WERI-Rb-1 (cell line): ENCODE measurements around the gene RHCG.
A peak's percentile ranks its signal among the peaks of the same experiment; 100 is the strongest.

Experiments
- DNase-seq: peaks from one replicate; pipeline ENCODE4 v3.0.0-alpha.2; 2020
- H3K27ac ChIP-seq: fragments of 250-450 bp; sonication (Bioruptor Pico); 2 replicates; pipeline ENCODE4 v1.5.1; 2020; ENCODE audit warnings: mild to moderate bottlenecking, moderate library complexity
- H3K27me3 ChIP-seq: fragments of 250-450 bp; sonication (Bioruptor Pico); 2 replicates; pipeline ENCODE4 v1.5.1; 2021; ENCODE audit warnings: mild to moderate bottlenecking, low read depth, moderate library complexity; ENCODE audit not compliant: insufficient read depth, severe bottlenecking
- H3K36me3 ChIP-seq: fragments of 250-450 bp; sonication (Bioruptor Pico); 2 replicates; pipeline ENCODE4 v1.5.1; 2020; ENCODE audit warnings: mild to moderate bottlenecking, moderate library complexity
- H3K4me3 ChIP-seq: 2 replicates; pipeline ENCODE4 v1.5.1; 2011; ENCODE audit warnings: low read depth, mild to moderate bottlenecking, control low read depth, low read length
- H3K9me3 ChIP-seq: fragments of 250-450 bp; sonication (Bioruptor Pico); 2 replicates; pipeline ENCODE4 v1.5.1; 2021; ENCODE audit warnings: mild to moderate bottlenecking, moderate library complexity; ENCODE audit not compliant: severe bottlenecking
- TF ChIP-seq, protein P1 (sequence below): IDR thresholded peaks from 2 replicates; pipeline ENCODE4 v1.5.1; 2011; ENCODE audit warnings: low read depth, mild to moderate bottlenecking, control low read depth, inconsistent platforms, low read length

Gene RHCG

DNA sequence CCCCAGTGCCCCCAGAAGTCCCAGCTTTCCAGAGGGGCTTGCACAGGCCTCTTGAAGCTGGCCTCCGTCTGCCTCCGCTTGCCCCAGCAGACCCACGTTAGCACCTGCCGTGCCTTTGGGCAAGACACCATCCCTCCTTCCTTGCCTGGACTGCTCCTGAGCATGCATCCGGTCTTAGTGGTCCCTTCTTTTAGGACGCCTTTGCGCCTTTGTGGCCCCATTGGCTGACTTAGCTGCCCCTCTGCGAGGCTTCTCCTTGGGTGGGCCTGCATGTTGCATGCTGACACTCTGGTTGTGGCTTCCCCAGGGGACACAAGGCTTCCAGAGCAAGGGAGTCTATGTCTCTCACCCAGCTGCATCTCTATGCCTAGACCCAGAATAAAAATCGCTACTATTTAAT lies 56.6 kb downstream of the RHCG start:
- TF ChIP-seq, protein P1, sequence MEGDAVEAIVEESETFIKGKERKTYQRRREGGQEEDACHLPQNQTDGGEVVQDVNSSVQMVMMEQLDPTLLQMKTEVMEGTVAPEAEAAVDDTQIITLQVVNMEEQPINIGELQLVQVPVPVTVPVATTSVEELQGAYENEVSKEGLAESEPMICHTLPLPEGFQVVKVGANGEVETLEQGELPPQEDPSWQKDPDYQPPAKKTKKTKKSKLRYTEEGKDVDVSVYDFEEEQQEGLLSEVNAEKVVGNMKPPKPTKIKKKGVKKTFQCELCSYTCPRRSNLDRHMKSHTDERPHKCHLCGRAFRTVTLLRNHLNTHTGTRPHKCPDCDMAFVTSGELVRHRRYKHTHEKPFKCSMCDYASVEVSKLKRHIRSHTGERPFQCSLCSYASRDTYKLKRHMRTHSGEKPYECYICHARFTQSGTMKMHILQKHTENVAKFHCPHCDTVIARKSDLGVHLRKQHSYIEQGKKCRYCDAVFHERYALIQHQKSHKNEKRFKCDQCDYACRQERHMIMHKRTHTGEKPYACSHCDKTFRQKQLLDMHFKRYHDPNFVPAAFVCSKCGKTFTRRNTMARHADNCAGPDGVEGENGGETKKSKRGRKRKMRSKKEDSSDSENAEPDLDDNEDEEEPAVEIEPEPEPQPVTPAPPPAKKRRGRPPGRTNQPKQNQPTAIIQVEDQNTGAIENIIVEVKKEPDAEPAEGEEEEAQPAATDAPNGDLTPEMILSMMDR, result no peak
- Histone ChIP-seq H3K27me3 (no peaks in the 10 kb centered on the region), H3K9me3 (no peaks in the 10 kb centered on the region), H3K27ac (no peak overlapping the region), H3K36me3 (no peaks in the 10 kb centered on the region), H3K4me3 (no peak overlapping the region)
- no peak for DNase-seq

DNA sequence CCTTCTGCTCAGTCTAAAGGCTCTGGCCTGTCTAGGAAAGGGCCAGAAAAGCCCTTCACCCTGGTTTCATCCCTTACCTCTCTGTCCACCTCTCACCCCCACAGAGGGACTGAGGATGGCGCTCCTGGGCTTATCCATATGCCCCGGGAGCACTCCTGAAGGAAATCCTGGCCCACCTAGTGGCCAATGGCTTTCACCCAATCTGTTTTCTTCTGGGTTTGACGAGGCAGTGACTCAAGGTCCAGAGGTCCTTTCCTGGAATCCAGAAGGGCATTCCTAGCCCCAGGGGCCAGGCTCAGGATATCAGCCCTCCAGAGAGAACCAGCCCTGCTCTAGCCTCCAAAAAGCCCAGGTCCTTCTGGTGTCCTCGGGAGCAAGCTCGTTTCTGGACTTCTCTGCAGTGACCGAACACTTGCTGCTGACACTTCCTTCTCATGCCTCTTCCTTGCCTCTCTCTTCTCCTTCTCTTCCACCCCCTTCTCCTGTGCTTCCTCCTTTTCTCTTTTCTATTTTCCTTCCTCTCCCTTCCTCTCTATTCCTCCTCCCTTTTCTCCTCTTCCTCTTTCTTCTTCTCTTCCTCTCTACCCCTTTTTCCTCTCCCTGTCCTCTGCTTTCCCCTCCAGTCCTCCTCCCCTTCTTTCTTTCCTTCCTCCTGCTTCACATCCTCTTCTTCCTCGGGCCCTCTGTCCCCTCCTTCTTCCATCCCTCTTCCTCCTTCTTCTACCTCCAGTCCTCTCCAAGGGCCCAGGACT lies 59.6 kb downstream of the RHCG start:
- Histone ChIP-seq H3K27me3 (no peaks in the 10 kb centered on the region), H3K4me3 (no peak overlapping the region), H3K36me3 (no peaks in the 10 kb centered on the region), H3K27ac (no peak overlapping the region), H3K9me3 (no peaks in the 10 kb centered on the region)
- TF ChIP-seq, protein P1, result no peak
- DNase-seq, result no peak

DNA sequence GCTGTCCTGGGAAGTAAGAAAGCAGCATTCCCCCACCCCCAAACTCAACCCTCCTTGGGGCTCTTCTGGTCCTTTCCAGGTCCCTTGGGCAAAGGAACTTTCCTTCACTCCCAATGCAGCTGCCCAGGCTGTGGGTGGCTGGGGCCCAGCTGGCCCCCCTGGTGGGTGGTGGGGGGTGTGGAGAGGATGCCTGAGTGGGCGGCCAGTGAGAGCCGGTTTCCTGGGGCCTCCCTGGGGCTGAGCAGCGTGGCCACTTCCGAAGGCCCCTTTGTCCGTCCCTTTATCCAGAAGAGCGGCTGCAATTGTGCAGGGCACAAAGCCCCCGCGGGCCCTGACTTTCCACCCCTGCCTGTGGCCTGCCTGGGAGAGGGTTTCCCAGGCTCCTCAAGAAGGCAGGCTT lies 61.0 kb downstream of the RHCG start:
- TF ChIP-seq, protein P1, result no peak

DNA sequence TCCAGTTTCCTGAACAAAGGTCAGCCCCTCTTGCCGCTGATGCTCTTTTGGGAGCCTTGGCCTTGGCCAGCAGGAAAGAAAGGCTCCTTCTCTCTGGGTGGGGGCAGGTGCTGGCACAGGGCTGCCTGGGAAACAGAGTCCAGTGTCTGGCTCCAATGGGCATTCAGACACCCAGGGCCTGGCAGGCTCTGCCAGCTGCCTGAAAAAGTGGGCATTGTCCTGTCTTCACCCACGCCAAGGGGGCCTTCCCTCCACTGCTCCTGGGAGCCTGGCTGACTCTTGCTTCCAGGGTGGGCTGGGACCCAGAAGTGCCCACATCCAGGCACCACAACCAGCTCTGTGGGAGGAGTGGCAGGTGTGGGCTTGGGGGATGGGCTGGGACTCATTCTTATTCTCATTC lies 62.7 kb downstream of the RHCG start:
- no peak for DNase-seq
- Histone ChIP-seq H3K4me3 (no peak overlapping the region), H3K27me3 (no peaks in the 10 kb centered on the region), H3K36me3 (no peaks in the 10 kb centered on the region), H3K27ac (no peak overlapping the region), H3K9me3 (no peaks in the 10 kb centered on the region)
- TF ChIP-seq, protein P1, result no peak

More for the DNA sequence above, 61.0 kb downstream of the RHCG start:
- Histone ChIP-seq H3K36me3 (no peaks in the 10 kb centered on the region), H3K9me3 (no peaks in the 10 kb centered on the region), H3K4me3 (no peak overlapping the region), H3K27ac (no peak overlapping the region), H3K27me3 (no peaks in the 10 kb centered on the region)
- no peak for DNase-seq

DNA sequence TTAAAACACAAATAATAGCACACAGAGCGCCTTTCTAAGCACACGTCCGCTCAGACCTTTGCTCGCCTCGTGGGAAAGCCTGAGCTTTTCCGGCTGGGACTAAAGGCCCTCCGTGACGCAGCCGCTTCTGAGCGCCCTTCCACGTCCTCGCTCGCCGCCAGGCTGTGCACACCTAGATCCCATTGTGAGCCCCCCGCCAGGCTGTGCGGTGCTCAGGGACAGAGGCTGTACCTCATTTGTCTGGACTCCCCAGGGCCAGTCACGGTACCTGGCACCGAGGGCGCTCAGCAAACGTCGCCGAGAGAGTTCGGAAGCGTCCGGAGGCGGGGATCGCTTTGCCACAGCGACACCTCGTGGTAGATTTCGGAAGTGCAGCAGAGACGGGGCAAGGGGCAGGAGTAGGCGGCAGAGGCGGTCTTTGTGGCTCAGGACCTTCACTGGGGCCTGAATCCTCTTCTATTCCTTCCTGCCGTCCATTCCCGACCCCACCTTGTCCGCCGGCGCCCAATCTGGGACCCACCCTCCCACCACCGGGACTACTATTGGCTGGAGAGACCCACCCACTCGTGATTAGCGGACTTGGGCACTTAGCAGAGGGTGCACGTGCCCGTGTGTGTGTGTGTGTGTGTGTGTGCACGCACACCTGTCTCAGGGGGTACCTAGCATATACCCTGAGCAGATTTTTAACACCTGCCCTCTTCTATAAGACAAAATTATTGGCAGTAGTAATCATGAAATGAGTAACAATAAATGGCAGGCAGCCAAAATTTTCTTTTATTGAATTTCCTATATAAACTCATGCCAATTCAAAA lies 65.6 kb downstream of the RHCG start:
- peak; percentile 89 for DNase-seq
- peak overlapping the region; percentile 35 for H3K4me3 ChIP-seq
- no peaks in the 10 kb centered on the region for H3K36me3 ChIP-seq
- TF ChIP-seq, protein P1, result peak; percentile 97
- H3K27ac ChIP-seq, result no peak overlapping the region
- H3K9me3 ChIP-seq, result no peaks in the 10 kb centered on the region
- no peaks in the 10 kb centered on the region for H3K27me3 ChIP-seq
